Astrocyte (in vitro differentiated cells and primary cell): ENCODE results near the gene FABP2. TPM values are rescaled to one million over a fixed set of nuclear protein-coding genes. Genes with fewer than 3 reads are reported as not detected.

Source experiments
- DNase-seq: peaks from one replicate; pipeline ENCODE4 v3.0.0-alpha.2; 2010; ENCODE audit warnings: low read depth
- FAIRE-seq: peaks from 2 replicates; lab custom pipeline; 2011; peaks lifted over from hg19 to GRCh38; lab: Jason Lieb, UNC
- H2AFZ ChIP-seq: 2 replicates; pipeline ENCODE4 v1.6.0; 2012; ENCODE audit warnings: low read depth, low read length, inconsistent platforms
- H3K27ac ChIP-seq: 2 replicates; pipeline ENCODE4 v1.5.1; 2011; ENCODE audit warnings: low read depth, low read length, inconsistent platforms
- H3K27me3 ChIP-seq: 2 replicates; pipeline ENCODE4 v1.6.0; 2011; ENCODE audit warnings: low read length, inconsistent platforms; ENCODE audit not compliant: insufficient read depth
- H3K36me3 ChIP-seq: 2 replicates; pipeline ENCODE4 v1.5.1; 2011; ENCODE audit warnings: low read length, inconsistent platforms; ENCODE audit not compliant: insufficient read depth
- H3K4me1 ChIP-seq: 2 replicates; pipeline ENCODE4 v1.5.1; 2011; ENCODE audit warnings: low read length, inconsistent platforms; ENCODE audit not compliant: insufficient read depth
- H3K4me2 ChIP-seq: 2 replicates; pipeline ENCODE4 v1.6.0; 2012; ENCODE audit warnings: low read length, inconsistent platforms
- H3K4me3 ChIP-seq: 2 replicates; pipeline ENCODE4 v1.5.1; 2011; ENCODE audit warnings: low read depth, mild to moderate bottlenecking, low read length, inconsistent platforms; ENCODE audit not compliant: insufficient read depth
- H3K79me2 ChIP-seq: 2 replicates; pipeline ENCODE4 v1.6.0; 2012; ENCODE audit warnings: mild to moderate bottlenecking, low read length, inconsistent platforms; ENCODE audit not compliant: insufficient read depth
- H3K9ac ChIP-seq: 2 replicates; pipeline ENCODE4 v1.6.0; 2012; ENCODE audit warnings: mild to moderate bottlenecking, low read length, inconsistent platforms
- H3K9me3 ChIP-seq: 2 replicates; pipeline ENCODE4 v1.5.1; 2012; ENCODE audit warnings: low read depth, mild to moderate bottlenecking, low read length, inconsistent platforms; ENCODE audit not compliant: insufficient read depth
- H4K20me1 ChIP-seq: 2 replicates; pipeline ENCODE4 v1.6.0; 2012; ENCODE audit warnings: low read length, inconsistent platforms; ENCODE audit not compliant: insufficient read depth
- H3K27ac Mint-ChIP-seq: one replicate; pipeline ENCODE4 v1.8.0; 2021; ENCODE audit warnings: mild to moderate bottlenecking, mixed read lengths; ENCODE audit not compliant: unreplicated experiment
- H3K27me3 Mint-ChIP-seq: one replicate; pipeline ENCODE4 v1.8.0; 2021; ENCODE audit warnings: low read depth, mixed read lengths; ENCODE audit not compliant: unreplicated experiment
- H3K36me3 Mint-ChIP-seq: one replicate; pipeline ENCODE4 v1.8.0; 2021; ENCODE audit warnings: low read depth, mixed read lengths; ENCODE audit not compliant: unreplicated experiment
- H3K4me1 Mint-ChIP-seq: one replicate; pipeline ENCODE4 v1.8.0; 2021; ENCODE audit warnings: low read depth, mixed read lengths; ENCODE audit not compliant: unreplicated experiment
- H3K4me3 Mint-ChIP-seq: one replicate; pipeline ENCODE4 v1.8.0; 2021; ENCODE audit warnings: mild to moderate bottlenecking, moderate library complexity, mixed read lengths; ENCODE audit not compliant: unreplicated experiment
- H3K9me3 Mint-ChIP-seq: one replicate; pipeline ENCODE4 v1.8.0; 2021; ENCODE audit warnings: mild to moderate bottlenecking, mixed read lengths; ENCODE audit not compliant: unreplicated experiment
- CTCF ChIP-seq: IDR thresholded peaks from 2 replicates; pipeline ENCODE4 v1.5.1; 2011; ENCODE audit warnings: low read depth, mild to moderate bottlenecking, inconsistent platforms, low read length, moderate library complexity; ENCODE audit not compliant: insufficient read depth
- EZH2 ChIP-seq: IDR thresholded peaks from 2 replicates; pipeline ENCODE4 v1.6.1; 2012; ENCODE audit warnings: mild to moderate bottlenecking, low read length, inconsistent platforms; ENCODE audit not compliant: insufficient read depth
- total RNA-seq: library from RNA; stranded (reverse); gene quantifications from 2 replicates; pipeline ENCODE4 v1.2.1, GENCODE V29; 2021

The FABP2 gene
- total RNA-seq, 1 donor from 2014 or later, result not detected

- Histone ChIP-seq H2AFZ (no peak overlapping the region), H3K9ac (no peak overlapping the region), H4K20me1 (no peaks in the 10 kb centered on the region), H3K36me3 (no peaks in the 10 kb centered on the region), H3K79me2 (no peaks in the 10 kb centered on the region), H3K9me3 (no peaks in the 10 kb centered on the region), H3K27me3 (no peaks in the 10 kb centered on the region), H3K4me2 (no peak overlapping the region), H3K27ac (no peak overlapping the region), H3K4me3 (no peak overlapping the region), H3K4me1 (no peaks in the 10 kb centered on the region)
- no peaks in the 10 kb centered on the region for H3K9me3 Mint-ChIP-seq
- peaks cover 10% of the 10 kb centered on the region for H3K36me3 Mint-ChIP-seq
- DNase-seq (no peak), FAIRE-seq (no peak)
- no peaks in the 10 kb centered on the region for H3K4me1 Mint-ChIP-seq
- H3K27ac Mint-ChIP-seq, result no peak overlapping the region
- no peak for TF ChIP-seq CTCF
- no peak for TF ChIP-seq EZH2
- no peak overlapping the region for H3K4me3 Mint-ChIP-seq
- no peaks in the 10 kb centered on the region for H3K27me3 Mint-ChIP-seq
These were observed 50.4 kb downstream of the FABP2 start for GRCh38 chr4:119271361-119272085.

- no peaks in the 10 kb centered on the region for H4K20me1 ChIP-seq
- H3K4me2 ChIP-seq, result no peak overlapping the region
- Mint-ChIP-seq H3K27ac (no peak overlapping the region), H3K36me3 (peaks cover 12% of the 10 kb centered on the region), H3K4me3 (no peak overlapping the region), H3K4me1 (no peaks in the 10 kb centered on the region), H3K27me3 (no peaks in the 10 kb centered on the region), H3K9me3 (no peaks in the 10 kb centered on the region)
- FAIRE-seq (peak; percentile 9), DNase-seq (no peak)
- H3K9me3 ChIP-seq, result no peaks in the 10 kb centered on the region
- no peak overlapping the region for H3K27ac ChIP-seq
- no peak overlapping the region for H2AFZ ChIP-seq
- H3K4me1 ChIP-seq, result no peaks in the 10 kb centered on the region
- TF ChIP-seq CTCF (no peak), EZH2 (no peak)
- no peaks in the 10 kb centered on the region for H3K79me2 ChIP-seq
- H3K9ac ChIP-seq, result no peak overlapping the region
- no peak overlapping the region for H3K4me3 ChIP-seq
- H3K27me3 ChIP-seq, result no peaks in the 10 kb centered on the region
- no peaks in the 10 kb centered on the region for H3K36me3 ChIP-seq
These were observed 53.5 kb downstream of the FABP2 start for GRCh38 chr4:119268466-119268865.

Other genes starting within 250 kb of the FABP2 start
- 0.24 and 1.1 TPM in 2 replicates for gene MYOZ2, start 186.3 kb downstream of the FABP2 start, total RNA-seq
- gene USP53, start 109.4 kb downstream of the FABP2 start, total RNA-seq, result 24.9 and 32.3 TPM in 2 replicates